ENCODE results near the gene CTNNA3. TPM values are rescaled to one million over a fixed set of nuclear protein-coding genes. Genes with fewer than 3 reads are reported as not detected.

CTNNA3 gene
- total RNA-seq, 1 donor from 2014 or later = 3.3 TPM

Small RNA genes lying within 50 kb of the gene (microRNA-seq; reads per million reads assigned to microRNA genes)
- gene MIR7151 (ENCODE audit: unreplicated experiment) = not detected

Other genes starting within 250 kb of the CTNNA3 start
- gene DNAJC12, start 142.0 kb upstream of the CTNNA3 start, total RNA-seq (ENCODE audit: unreplicated experiment) = 54.7 TPM
- 33.5 TPM for gene SIRT1, start 188.5 kb upstream of the CTNNA3 start, total RNA-seq (ENCODE audit: unreplicated experiment)